ENCODE data around the gene ASTN1.

Gene ASTN1

DNA sequence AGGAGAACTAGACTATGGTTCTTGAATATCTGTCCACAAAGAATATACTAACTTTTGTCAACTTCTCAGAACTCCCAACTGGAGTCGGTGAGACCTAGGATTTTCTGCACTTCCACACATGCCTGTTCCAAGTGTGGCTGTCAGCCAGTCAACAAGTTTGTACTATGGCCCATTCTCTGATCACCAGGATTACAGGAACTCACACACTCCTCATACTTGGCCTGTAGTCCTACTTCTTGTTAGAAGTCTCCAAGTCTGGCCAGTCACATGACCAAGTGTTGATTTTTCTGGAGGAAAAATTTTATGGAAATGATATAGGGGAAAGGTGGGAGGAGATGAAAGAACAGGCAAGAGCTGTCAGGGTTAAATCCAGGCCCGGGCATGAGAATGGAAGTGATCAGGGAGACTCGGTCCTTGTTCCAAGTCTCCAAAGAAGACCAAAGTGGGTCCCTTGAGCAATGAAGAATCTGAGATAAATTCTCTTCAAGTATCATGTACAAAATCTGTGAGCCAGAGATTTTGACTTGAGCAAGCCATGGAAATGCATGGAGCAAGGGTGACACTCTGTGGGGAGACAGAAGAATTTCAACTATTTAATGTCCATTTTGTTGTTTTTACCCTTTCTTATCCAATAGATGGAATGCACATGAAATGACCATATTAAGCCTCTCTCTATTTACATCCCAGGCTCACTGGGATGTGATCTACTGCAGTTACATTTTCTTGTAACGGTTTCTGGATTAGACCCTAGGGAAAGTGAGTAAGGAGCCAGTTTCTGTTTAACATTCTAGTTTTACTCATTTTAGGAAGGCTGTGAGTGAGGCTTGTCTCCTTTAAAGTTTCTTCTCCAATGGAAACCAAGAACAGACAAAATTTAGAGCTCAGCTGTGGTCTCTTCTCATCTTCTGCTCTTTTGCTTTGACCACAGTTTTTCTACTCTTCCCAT, 320.9 kb downstream of the ASTN1 start:
- no peak overlapping the region for H3K4me3 ChIP-seq (ENCODE audit: low read length)
- DNase-seq (ENCODE audit: low read depth), result peak; percentile 58
- peak; percentile 49 for TF ChIP-seq CTCF (IDR thresholded peaks at IDR 0.05; ENCODE audit: insufficient read depth, low read depth, low read length, missing control alignments)

DNA sequence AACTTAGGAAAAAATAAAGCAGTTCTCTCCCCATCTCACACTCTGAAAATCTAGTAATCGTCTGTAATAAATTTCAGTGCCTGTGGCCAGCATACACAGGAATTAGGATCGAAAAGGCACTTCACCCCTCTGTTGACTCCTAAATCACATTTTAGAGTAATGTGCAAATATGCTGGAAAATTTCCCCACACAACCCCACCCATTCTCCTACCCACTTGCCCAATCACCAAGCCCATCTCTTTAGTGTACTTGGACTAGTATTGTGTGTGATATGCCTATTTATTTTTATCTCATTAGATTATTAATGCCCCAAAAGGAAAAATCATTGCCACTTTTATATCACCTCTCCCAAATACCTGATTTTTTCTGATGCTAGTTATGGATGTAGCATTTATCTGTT, 323.3 kb downstream of the ASTN1 start:
- DNase-seq (ENCODE audit: low read depth), result no peak
- no peak for TF ChIP-seq CTCF (IDR thresholded peaks at IDR 0.05; ENCODE audit: insufficient read depth, low read depth, low read length, missing control alignments)
- H3K4me3 ChIP-seq (ENCODE audit: low read length), result no peak overlapping the region

DNA sequence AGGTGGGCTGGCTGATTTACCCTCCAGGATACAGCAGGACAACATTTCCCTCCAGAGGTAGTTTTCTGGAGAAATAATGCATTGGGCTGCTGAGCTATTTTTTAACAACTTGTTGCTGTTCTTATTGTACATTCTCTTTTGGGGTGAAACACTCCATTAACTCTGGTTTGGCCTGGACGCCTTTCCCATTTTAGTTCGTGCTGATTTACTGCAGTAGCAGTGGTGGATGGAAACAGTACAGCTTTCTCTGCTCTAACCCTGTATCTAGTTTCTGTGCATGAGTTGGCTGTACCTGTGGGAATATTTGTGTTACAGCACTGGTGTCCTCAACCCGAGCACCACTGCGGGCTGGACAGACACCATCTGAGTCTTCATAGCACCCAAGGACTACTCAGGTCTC, 325.3 kb downstream of the ASTN1 start:
- H3K4me3 ChIP-seq (ENCODE audit: low read length), result no peak overlapping the region
- no peak for DNase-seq (ENCODE audit: low read depth)
- TF ChIP-seq CTCF (IDR thresholded peaks at IDR 0.05; ENCODE audit: insufficient read depth, low read depth, low read length, missing control alignments), result no peak

GRCh38 chr1:176838276-176838995, 326.1 kb downstream of the ASTN1 start:
- no peak overlapping the region for H3K4me3 ChIP-seq (ENCODE audit: low read length)
- no peak for DNase-seq (ENCODE audit: low read depth)
- TF ChIP-seq CTCF (IDR thresholded peaks at IDR 0.05; ENCODE audit: insufficient read depth, low read depth, low read length, missing control alignments), result no peak

DNA sequence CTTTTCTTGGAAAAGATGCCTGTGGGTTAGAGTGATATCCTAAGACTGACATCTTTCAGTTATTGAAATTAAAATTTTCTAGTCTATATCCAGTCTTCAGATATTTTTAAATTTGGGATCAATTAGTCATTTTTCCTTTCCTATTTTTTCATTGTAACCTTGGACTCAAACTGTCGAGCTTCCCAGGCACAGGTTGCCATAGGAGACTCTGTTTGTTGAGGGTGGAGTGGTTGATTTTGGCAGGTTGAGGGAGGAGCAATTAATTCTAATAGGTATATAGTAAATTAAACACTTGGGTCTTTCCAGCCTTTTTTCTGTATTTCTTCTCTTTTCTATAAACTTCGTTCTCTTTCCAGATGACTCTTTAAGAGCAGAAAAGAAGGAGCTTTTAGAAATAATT, 326.8 kb downstream of the ASTN1 start:
- H3K4me3 ChIP-seq (ENCODE audit: low read length), result no peak overlapping the region
- DNase-seq (ENCODE audit: low read depth), result no peak
- no peak for TF ChIP-seq CTCF (IDR thresholded peaks at IDR 0.05; ENCODE audit: insufficient read depth, low read depth, low read length, missing control alignments)

DNA sequence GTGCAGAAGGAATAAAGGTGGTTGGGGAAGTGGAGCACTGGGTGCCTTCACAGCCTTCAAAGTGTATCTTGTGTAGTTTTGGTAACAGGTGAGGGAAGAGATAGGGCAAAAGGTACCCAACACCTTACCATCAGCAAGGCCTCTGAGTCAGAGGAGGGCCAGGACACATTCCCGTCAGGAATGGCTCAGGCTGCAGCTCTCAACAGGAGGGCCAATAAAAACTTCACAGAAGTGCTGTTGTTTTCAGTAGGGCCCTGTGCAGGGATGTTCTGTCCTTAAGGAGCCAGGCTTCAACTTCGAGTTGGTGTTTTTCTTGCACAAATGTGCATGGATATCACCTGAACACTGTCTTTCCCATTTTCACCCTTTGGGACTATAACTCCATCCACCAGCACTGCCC, 333.4 kb downstream of the ASTN1 start:
- H3K4me3 ChIP-seq (ENCODE audit: low read length), result no peak overlapping the region
- no peak for DNase-seq (ENCODE audit: low read depth)
- TF ChIP-seq CTCF (IDR thresholded peaks at IDR 0.05; ENCODE audit: insufficient read depth, low read depth, low read length, missing control alignments), result no peak

Data from epithelial cell of esophagus (primary cell).